ENCODE results near the gene SNX33.

GRCh38 chr15:75676688-75677464 is 29.2 kb downstream of the SNX33 start:
- no peak for TF ChIP-seq EZH2 (IDR thresholded peaks at IDR 0.05)
- no peak for TF ChIP-seq EZH2phosphoT487 (IDR thresholded peaks at IDR 0.05)
